Stimulated activated naive B cell treated with anti-CD40 and anti-IgM and Interleukin-4, amounts not matched to agents 10 μg/mL and 1 μg/mL and 100 μg/mL, for 72 hours (primary cell): ENCODE data around the gene DBN1.

Experiments
- ATAC-seq, 2 donors: fragments of 150-1000 bp; cut with Tn5 transposase; replicated peaks; 2 replicates each; pipeline ENCODE4 v1.10.0; 2021; ENCODE audit warnings: moderate library complexity in 1 of 2
- DNase-seq: peaks from one replicate; pipeline ENCODE4 v3.0.0; 2021
- H3K27ac Mint-ChIP-seq: one replicate; pipeline ENCODE4 v1.8.0; 2022; ENCODE audit warnings: mild to moderate bottlenecking, mixed read lengths
- H3K27me3 Mint-ChIP-seq, 2 donors: one replicate each; pipeline ENCODE4 v1.8.0; 2022; ENCODE audit warnings: mixed read lengths in 2 of 2
- H3K36me3 Mint-ChIP-seq, 2 donors: one replicate each; pipeline ENCODE4 v1.8.0; 2022; ENCODE audit warnings: mixed read lengths in 2 of 2, mild to moderate bottlenecking in 1 of 2
- H3K4me1 Mint-ChIP-seq, 2 donors: one replicate each; pipeline ENCODE4 v1.8.0; 2022; ENCODE audit warnings: mixed read lengths in 2 of 2, mild to moderate bottlenecking in 1 of 2
- H3K4me3 Mint-ChIP-seq, 2 donors: one replicate each; pipeline ENCODE4 v1.8.0; 2022; ENCODE audit warnings: mild to moderate bottlenecking in 2 of 2, mixed read lengths in 2 of 2, moderate library complexity in 1 of 2
- H3K9me3 Mint-ChIP-seq, 2 donors: one replicate each; pipeline ENCODE4 v1.8.0; 2022; ENCODE audit warnings: mixed read lengths in 2 of 2, mild to moderate bottlenecking in 1 of 2

The DBN1 gene

GRCh38 chr5:177499842-177500241 is 26.4 kb upstream of the DBN1 start:
- peaks cover 11 to 18% of the 10 kb centered on the region in 2 donors for H3K27me3 Mint-ChIP-seq
- no peak overlapping the region for H3K4me3 Mint-ChIP-seq
- H3K9me3 Mint-ChIP-seq, result no peaks in the 10 kb centered on the region
- H3K4me1 Mint-ChIP-seq, result peaks cover 51 to 78% of the 10 kb centered on the region in 2 donors
- no peak for ATAC-seq
- H3K36me3 Mint-ChIP-seq, result peaks cover 13 to 17% of the 10 kb centered on the region in 2 donors
- H3K27ac Mint-ChIP-seq, result no peak overlapping the region
- no peak for DNase-seq

- ATAC-seq (no peak), DNase-seq (no peak)
- Mint-ChIP-seq H3K9me3 (no peaks in the 10 kb centered on the region), H3K4me1 (peaks cover 60 to 89% of the 10 kb centered on the region in 2 donors), H3K27me3 (peaks cover 11 to 18% of the 10 kb centered on the region in 2 donors), H3K27ac (peak overlapping the region; percentile 85), H3K36me3 (peaks cover 6 to 12% of the 10 kb centered on the region in 2 donors), H3K4me3 (peak overlapping the region; percentile 84)
These were observed 24.8 kb upstream of the DBN1 start for GRCh38 chr5:177498013-177498787.

DNA sequence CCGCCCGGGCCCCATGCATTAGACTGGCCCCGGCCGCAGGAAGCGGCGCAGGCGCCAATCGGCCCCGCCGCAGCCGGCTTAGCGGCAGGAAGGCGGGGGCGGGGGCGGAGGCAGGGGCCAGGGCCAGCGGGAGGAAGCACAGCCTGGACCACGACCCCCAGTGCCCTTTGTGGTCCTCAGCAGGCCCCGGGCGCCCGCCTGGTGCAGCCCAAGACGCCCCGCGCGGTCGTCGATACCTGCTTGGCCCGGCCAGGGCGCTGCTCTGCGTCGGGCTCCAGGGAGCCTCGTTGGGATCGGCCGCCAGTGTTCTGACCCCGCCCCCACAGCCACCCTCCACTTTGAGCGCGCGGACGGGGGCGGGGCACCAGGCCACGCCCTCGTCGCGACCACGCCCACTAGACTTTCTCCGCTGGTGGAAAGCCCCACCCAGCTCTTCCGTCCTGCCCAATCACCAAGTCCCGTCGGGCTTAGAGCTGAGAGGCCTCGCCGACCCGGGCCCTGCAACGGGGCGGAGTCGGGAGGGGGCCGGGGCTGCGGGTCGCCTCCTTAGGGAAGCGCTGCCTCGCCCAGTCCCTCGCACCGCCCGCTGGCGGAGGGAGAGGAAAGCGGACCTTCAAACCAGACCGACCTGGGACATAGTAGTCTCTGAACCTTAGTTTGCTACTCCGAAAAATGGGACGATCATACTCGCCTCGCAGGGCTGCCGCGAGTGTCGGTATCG is 24.0 kb upstream of the DBN1 start, which contains the start of gene PDLIM7:
TSS of gene PDLIM7 (minus strand) at position 313 of the 721 bp plus-strand sequence. CDS start 1,092 bp downstream, outside the sequence.
- H3K27ac Mint-ChIP-seq, result peak within 1 kb of the TSS; percentile 85
- peaks cover 61 to 89% of the 10 kb centered on the region in 2 donors for H3K4me1 Mint-ChIP-seq
- H3K36me3 Mint-ChIP-seq, result peaks cover 4 to 13% of the 10 kb centered on the region in 2 donors
- H3K27me3 Mint-ChIP-seq, result peaks cover 11 to 18% of the 10 kb centered on the region in 2 donors
- DNase-seq (peak; percentile 88), ATAC-seq (peak; percentile 64 to 74)
- H3K9me3 Mint-ChIP-seq, result no peaks in the 10 kb centered on the region
- peak within 1 kb of the TSS; percentile 84 for H3K4me3 Mint-ChIP-seq

- Mint-ChIP-seq H3K9me3 (no peaks in the 10 kb centered on the region), H3K27ac (peak overlapping the region; percentile 65), H3K4me3 (peak overlapping the region; percentile 84), H3K27me3 (peaks cover 11 to 18% of the 10 kb centered on the region in 2 donors), H3K36me3 (peaks cover 4 to 11% of the 10 kb centered on the region in 2 donors), H3K4me1 (peaks cover 54 to 83% of the 10 kb centered on the region in 2 donors)
- DNase-seq (no peak), ATAC-seq (no peak)
These were observed 23.4 kb upstream of the DBN1 start for GRCh38 chr5:177496727-177497291.

DNA sequence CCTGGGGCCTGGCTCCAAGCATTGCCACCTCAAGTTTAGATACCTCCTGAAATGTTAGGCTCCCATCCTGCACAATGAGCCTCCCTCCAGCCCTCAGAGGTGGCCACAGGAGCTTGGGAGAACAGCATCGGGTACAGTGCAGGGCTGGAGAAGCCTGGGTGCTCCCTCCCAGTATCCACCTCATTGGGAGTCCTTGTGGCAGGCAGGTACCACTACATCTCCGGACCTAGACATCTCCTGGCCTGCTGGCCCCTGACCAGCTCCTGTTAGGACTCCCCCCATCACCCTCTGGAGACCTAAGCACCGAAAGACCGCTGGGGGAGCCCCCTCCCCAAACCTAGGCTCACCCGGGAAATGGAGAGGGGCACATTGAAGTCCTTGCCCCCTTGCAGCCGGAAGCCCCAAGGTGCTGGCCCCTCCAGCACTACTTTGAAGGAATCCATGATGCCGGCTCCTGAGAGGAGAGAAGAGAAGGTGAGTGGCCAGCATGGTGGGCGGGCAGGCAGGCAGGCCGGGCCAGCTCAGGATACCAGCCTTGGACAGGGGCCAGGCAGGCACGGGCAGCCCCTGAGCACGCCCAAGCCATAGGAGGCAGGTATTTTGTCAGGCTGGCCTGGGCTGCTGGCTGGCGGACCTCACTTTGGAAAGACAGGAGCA is 22.8 kb upstream of the DBN1 start:
- Mint-ChIP-seq H3K27me3 (peaks cover 11 to 18% of the 10 kb centered on the region in 2 donors), H3K4me3 (peak overlapping the region; percentile 71 to 84), H3K36me3 (peaks cover 6 to 14% of the 10 kb centered on the region in 2 donors), H3K27ac (peak overlapping the region; percentile 65), H3K4me1 (peaks cover 52 to 79% of the 10 kb centered on the region in 2 donors), H3K9me3 (no peaks in the 10 kb centered on the region)
- DNase-seq (no peak), ATAC-seq (no peak)

DNA sequence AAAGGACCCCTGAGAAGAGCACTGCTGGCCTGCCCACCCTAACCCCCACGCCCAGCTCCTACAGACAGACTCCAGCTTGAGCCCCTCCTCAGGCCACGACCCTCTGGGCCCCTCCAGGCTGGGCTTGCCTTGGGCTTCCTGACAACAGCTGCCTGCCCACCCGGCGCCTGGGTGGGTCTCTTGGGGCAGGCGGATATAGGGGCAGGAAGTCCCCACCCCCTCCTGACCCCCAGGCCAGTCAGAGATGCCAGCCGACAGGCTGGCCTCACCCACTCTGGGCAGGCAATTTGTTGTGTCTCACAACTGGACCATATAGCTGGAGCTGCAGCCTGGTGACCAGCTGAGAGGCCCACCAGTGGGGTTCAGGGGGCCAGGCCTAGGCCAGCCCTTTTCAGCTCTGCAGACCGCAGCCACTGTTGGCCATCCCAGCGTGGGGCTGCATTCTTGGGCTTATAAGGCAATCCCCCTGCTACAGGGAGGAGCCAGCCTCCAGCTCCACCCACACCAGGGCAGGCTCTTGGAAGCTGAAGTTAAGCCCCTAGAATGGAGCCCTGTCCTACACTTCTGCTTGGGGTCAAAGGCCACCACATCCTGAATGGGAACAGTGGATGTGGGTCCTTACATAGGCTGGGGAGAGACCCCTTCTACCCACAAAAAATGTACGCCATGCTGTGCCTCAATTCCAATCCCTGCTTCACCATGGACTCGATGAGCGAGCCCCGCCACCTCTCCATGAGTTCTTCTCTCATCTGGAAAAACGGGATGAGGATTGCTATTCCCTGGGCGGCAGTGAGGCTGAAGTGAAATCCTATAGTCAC is 22.0 kb upstream of the DBN1 start:
- Mint-ChIP-seq H3K4me3 (peak overlapping the region; percentile 17 to 84), H3K9me3 (no peaks in the 10 kb centered on the region), H3K36me3 (peaks cover 13 to 21% of the 10 kb centered on the region in 2 donors), H3K27ac (peak overlapping the region; percentile 47), H3K27me3 (peaks cover 11 to 18% of the 10 kb centered on the region in 2 donors), H3K4me1 (peaks cover 49 to 79% of the 10 kb centered on the region in 2 donors)
- ATAC-seq (no peak), DNase-seq (no peak)

GRCh38 chr5:177494346-177495195 is 21.1 kb upstream of the DBN1 start:
- Mint-ChIP-seq H3K27me3 (peaks cover 10 to 14% of the 10 kb centered on the region in 2 donors), H3K4me1 (peaks cover 49 to 77% of the 10 kb centered on the region in 2 donors), H3K4me3 (peak overlapping the region; percentile 33 to 59), H3K27ac (peak overlapping the region; percentile 86), H3K36me3 (peaks cover 21 to 29% of the 10 kb centered on the region in 2 donors), H3K9me3 (no peaks in the 10 kb centered on the region)
- ATAC-seq (peak; percentile 81), DNase-seq (peak; percentile 58)

- no peaks in the 10 kb centered on the region for H3K9me3 Mint-ChIP-seq
- H3K36me3 Mint-ChIP-seq, result peaks cover 23 to 32% of the 10 kb centered on the region in 2 donors
- DNase-seq, result no peak
- peak overlapping the region; percentile 86 for H3K27ac Mint-ChIP-seq
- peaks cover 8 to 11% of the 10 kb centered on the region in 2 donors for H3K27me3 Mint-ChIP-seq
- H3K4me1 Mint-ChIP-seq, result peaks cover 47 to 74% of the 10 kb centered on the region in 2 donors
- ATAC-seq, result peak in 1 of 2 donors; percentile 0
- H3K4me3 Mint-ChIP-seq, result peak overlapping the region; percentile 33 to 59
These were observed 20.4 kb upstream of the DBN1 start for GRCh38 chr5:177493795-177494345.

GRCh38 chr5:177492841-177493240 is 19.4 kb upstream of the DBN1 start:
- Mint-ChIP-seq H3K4me3 (no peak overlapping the region), H3K4me1 (peaks cover 39 to 64% of the 10 kb centered on the region in 2 donors), H3K36me3 (peaks cover 32 to 39% of the 10 kb centered on the region in 2 donors), H3K9me3 (no peaks in the 10 kb centered on the region), H3K27ac (peak overlapping the region; percentile 59), H3K27me3 (peaks cover 0 to under 1% of the 10 kb centered on the region in 2 donors)
- ATAC-seq (no peak), DNase-seq (no peak)

DNA sequence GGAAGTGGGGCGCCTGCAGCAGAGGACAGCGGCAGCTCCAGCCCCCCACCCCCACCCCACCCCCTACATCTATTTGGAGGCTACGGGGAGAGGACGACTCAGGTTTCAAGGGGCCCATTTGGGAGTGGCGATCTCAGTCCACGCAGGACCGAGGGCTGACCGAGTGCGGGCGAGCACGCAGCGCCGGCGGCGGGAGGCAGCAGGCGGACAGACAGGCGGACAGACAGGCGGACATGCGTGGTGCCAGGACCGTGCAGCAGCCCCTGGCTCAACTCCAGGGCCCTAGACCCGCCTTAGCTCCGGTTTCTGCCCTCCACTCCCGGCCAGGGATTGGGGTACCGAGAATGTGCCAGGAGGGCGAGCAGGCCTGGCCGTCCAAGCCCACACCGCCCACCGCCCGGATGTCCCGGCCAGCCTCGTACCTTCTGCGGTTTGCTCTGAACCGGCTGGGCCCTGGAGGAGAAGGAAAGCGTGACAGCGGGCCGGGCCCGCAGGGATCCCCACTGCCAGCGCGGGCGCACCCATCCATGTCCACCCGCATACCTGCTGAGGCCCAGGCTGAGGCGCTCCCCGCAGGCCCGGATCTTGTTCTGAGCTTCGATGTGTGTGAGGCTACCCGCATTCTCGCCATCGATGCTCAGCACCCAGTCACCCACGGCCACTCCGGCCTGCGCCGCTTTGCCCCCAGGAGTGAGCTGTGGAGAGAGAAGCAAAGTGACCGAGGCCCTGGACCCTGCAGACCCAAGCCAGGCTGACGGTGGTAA is 18.7 kb upstream of the DBN1 start:
- no peaks in the 10 kb centered on the region for H3K9me3 Mint-ChIP-seq

DNA sequence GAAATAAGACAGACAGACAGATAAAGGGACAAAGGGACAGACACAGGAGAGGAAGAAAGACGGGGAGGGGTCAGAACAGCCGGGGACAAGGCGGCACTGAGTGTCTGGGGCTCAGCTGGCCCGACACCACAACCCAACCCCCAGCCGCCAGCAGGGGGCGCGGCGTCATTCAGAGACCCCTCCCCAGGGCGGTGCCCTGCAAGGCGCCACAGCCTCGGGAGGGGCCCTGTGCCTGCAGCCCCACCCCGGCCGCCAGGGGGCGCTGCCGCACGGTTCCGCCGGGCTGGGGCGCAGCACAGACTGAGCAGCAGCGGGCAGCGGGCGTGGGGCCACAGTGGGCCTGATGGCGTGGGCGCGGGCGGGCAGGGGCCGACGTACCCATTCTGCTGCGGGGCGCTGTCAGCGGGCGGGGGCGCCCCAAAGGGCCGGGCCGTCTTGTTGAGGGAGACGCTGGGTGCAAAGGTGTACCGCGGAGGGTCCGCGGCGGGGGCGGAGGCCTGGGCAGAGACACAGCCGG is 18.1 kb upstream of the DBN1 start:
- Mint-ChIP-seq H3K4me3 (peak overlapping the region in 1 of 2 donors; percentile 30), H3K36me3 (peaks cover 40 to 46% of the 10 kb centered on the region in 2 donors), H3K27ac (no peak overlapping the region), H3K4me1 (peaks cover 37 to 57% of the 10 kb centered on the region in 2 donors), H3K27me3 (no peaks in the 10 kb centered on the region), H3K9me3 (no peaks in the 10 kb centered on the region)
- DNase-seq (no peak), ATAC-seq (no peak)

More for the DNA sequence above, 18.7 kb upstream of the DBN1 start:
- DNase-seq (no peak), ATAC-seq (no peak)
- H3K27me3 Mint-ChIP-seq, result no peaks in the 10 kb centered on the region
- peaks cover 37 to 60% of the 10 kb centered on the region in 2 donors for H3K4me1 Mint-ChIP-seq
- no peak overlapping the region for H3K4me3 Mint-ChIP-seq
- peaks cover 37 to 44% of the 10 kb centered on the region in 2 donors for H3K36me3 Mint-ChIP-seq
- no peak overlapping the region for H3K27ac Mint-ChIP-seq
